Measurements from ENCODE around the gene TMEM198. TPM values are rescaled to one million over a fixed set of nuclear protein-coding genes. Genes with fewer than 3 reads are reported as not detected.

TMEM198 gene
- total and polyA plus RNA-seq, 9 of the 15 experiments (the other 6 are each of a cell fraction or from before 2014, with no cell fraction given): 0.03 to 3.8 (median 1.0) TPM

DNA sequence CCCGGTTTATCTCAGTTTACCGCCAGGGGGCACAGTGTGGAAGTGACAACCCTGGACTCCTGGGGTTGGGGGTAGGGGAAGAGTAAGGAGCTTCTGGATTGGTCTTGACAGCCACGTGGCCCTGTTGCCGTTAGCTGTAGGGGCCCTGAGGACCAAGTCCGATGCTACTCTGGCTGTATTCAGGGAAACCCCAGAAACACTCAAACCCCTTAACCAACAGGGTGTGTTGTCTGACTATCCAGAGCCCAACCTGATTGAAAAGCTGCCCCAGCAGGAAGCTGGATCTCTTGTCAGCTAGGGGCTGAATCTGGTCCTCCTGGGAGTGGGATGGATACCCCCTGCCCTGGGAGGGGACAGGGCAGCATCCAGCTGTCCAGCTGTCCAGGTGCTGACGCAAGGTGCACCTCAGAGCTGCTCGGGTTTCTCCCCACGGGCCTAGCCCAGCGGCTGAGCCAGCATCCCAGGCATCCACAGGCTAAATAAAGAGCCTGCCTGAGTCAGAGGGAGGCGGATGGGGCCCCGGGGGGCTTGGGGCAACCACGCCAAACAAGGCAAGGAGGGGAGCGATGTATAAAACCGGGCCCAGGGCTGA, 48.2 kb upstream of the TMEM198 start (continued):
- no peak for TF ChIP-seq MTA3 (IDR thresholded peaks at IDR 0.05; ENCODE audit: borderline replicate concordance)
- TF ChIP-seq, protein P1, sequence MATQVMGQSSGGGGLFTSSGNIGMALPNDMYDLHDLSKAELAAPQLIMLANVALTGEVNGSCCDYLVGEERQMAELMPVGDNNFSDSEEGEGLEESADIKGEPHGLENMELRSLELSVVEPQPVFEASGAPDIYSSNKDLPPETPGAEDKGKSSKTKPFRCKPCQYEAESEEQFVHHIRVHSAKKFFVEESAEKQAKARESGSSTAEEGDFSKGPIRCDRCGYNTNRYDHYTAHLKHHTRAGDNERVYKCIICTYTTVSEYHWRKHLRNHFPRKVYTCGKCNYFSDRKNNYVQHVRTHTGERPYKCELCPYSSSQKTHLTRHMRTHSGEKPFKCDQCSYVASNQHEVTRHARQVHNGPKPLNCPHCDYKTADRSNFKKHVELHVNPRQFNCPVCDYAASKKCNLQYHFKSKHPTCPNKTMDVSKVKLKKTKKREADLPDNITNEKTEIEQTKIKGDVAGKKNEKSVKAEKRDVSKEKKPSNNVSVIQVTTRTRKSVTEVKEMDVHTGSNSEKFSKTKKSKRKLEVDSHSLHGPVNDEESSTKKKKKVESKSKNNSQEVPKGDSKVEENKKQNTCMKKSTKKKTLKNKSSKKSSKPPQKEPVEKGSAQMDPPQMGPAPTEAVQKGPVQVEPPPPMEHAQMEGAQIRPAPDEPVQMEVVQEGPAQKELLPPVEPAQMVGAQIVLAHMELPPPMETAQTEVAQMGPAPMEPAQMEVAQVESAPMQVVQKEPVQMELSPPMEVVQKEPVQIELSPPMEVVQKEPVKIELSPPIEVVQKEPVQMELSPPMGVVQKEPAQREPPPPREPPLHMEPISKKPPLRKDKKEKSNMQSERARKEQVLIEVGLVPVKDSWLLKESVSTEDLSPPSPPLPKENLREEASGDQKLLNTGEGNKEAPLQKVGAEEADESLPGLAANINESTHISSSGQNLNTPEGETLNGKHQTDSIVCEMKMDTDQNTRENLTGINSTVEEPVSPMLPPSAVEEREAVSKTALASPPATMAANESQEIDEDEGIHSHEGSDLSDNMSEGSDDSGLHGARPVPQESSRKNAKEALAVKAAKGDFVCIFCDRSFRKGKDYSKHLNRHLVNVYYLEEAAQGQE (IDR thresholded peaks at IDR 0.05; ENCODE audit: borderline replicate concordance): peak; percentile 82
- TF ChIP-seq, protein P1 (CRISPR knock-in tag; IDR thresholded peaks at IDR 0.05; ENCODE audit: low read depth): no peak
- TF ChIP-seq, protein P2, sequence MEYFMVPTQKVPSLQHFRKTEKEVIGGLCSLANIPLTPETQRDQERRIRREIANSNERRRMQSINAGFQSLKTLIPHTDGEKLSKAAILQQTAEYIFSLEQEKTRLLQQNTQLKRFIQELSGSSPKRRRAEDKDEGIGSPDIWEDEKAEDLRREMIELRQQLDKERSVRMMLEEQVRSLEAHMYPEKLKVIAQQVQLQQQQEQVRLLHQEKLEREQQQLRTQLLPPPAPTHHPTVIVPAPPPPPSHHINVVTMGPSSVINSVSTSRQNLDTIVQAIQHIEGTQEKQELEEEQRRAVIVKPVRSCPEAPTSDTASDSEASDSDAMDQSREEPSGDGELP (CRISPR knock-in tag; IDR thresholded peaks at IDR 0.05; ENCODE audit: borderline replicate concordance): peak; percentile 50; the same call in 1 of the 2 replicates
- TF ChIP-seq SAP30 (IDR thresholded peaks at IDR 0.05; ENCODE audit: borderline replicate concordance, insufficient read depth, low read depth, low read length, poor library complexity, severe bottlenecking): peak; percentile 41
- TF ChIP-seq, protein P3, sequence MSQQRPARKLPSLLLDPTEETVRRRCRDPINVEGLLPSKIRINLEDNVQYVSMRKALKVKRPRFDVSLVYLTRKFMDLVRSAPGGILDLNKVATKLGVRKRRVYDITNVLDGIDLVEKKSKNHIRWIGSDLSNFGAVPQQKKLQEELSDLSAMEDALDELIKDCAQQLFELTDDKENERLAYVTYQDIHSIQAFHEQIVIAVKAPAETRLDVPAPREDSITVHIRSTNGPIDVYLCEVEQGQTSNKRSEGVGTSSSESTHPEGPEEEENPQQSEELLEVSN (IDR thresholded peaks at IDR 0.05; ENCODE audit: borderline replicate concordance in 1 of 2, extremely low read depth in 1 of 2, insufficient read depth in 1 of 2, insufficient read length in 1 of 2, low read depth in 1 of 2, low read length in 1 of 2, poor library complexity in 1 of 2, severe bottlenecking in 1 of 2): peak; percentile 19 to 26
- peak; percentile 58 for TF ChIP-seq SMC3 (conservative IDR thresholded peaks at IDR 0.05; ENCODE audit: insufficient read depth, low read depth, low read length)
- peak; percentile 37; the same call in 1 of the 2 replicates for TF ChIP-seq JUND (IDR thresholded peaks at IDR 0.05; ENCODE audit: borderline replicate concordance, low read depth, low read length)
- no peak; the same call in 2 of the 3 replicates for TF ChIP-seq JUND (tag; IDR thresholded peaks at IDR 0.05; ENCODE audit: borderline replicate concordance, low read depth, low read length)
- TF ChIP-seq, protein P4, sequence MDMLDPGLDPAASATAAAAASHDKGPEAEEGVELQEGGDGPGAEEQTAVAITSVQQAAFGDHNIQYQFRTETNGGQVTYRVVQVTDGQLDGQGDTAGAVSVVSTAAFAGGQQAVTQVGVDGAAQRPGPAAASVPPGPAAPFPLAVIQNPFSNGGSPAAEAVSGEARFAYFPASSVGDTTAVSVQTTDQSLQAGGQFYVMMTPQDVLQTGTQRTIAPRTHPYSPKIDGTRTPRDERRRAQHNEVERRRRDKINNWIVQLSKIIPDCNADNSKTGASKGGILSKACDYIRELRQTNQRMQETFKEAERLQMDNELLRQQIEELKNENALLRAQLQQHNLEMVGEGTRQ (CRISPR knock-in tag; IDR thresholded peaks at IDR 0.05): peak; percentile 91
- TF ChIP-seq EP300 (IDR thresholded peaks at IDR 0.05; ENCODE audit: low read length): peak; percentile 20; the same call in 1 of the 2 replicates
- TF ChIP-seq, protein P5, sequence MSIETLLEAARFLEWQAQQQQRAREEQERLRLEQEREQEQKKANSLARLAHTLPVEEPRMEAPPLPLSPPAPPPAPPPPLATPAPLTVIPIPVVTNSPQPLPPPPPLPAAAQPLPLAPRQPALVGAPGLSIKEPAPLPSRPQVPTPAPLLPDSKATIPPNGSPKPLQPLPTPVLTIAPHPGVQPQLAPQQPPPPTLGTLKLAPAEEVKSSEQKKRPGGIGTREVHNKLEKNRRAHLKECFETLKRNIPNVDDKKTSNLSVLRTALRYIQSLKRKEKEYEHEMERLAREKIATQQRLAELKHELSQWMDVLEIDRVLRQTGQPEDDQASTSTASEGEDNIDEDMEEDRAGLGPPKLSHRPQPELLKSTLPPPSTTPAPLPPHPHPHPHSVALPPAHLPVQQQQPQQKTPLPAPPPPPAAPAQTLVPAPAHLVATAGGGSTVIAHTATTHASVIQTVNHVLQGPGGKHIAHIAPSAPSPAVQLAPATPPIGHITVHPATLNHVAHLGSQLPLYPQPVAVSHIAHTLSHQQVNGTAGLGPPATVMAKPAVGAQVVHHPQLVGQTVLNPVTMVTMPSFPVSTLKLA (conservative IDR thresholded peaks at IDR 0.05): peak; percentile 91 to 94

Data from K562 (cell line).